ENCODE data around the gene SLC39A8. TPM values are rescaled to one million over a fixed set of nuclear protein-coding genes. Genes with fewer than 3 reads are reported as not detected.
"Not testable (repeated sequence)": the region's sequence is repeated elsewhere in the genome, so short reads cannot be mapped to it uniquely, and the experiment has no call there.

Gene SLC39A8
- total RNA-seq (2014; rRNA removed; shearing (Covaris generic); ENCODE audit: low replicate concordance), result 201 and 340 TPM in 2 replicates

- H3K27me3 ChIP-seq (ENCODE audit: low read length), result no peaks in the 10 kb centered on the region
- peak within 1 kb of the TSS; percentile 97 for H3K4me2 ChIP-seq (ENCODE audit: low read depth, low read length, poor library complexity, severe bottlenecking)
- no peaks in the 10 kb centered on the region for H3K9me3 ChIP-seq (ENCODE audit: low read length)
These were observed at the start of gene SLC39A8 for GRCh38 chr4:102344954-102345794. SLC39A8 (minus strand) TSS chr4:102345482; CDS start chr4:102344662, 820 bp downstream.

GRCh38 chr4:102392033-102392744 lies 46.9 kb upstream of the SLC39A8 start:
- no peaks in the 10 kb centered on the region for H3K9me2 ChIP-seq (replicated peaks; ENCODE audit: insufficient read depth, low read length)
- no peak overlapping the region for H3K27ac ChIP-seq (ENCODE audit: low read length)
- no peaks in the 10 kb centered on the region for H3K36me3 ChIP-seq (ENCODE audit: insufficient read depth, low read length)
- H4K20me1 ChIP-seq (ENCODE audit: insufficient read depth, low read depth, low read length), result no peaks in the 10 kb centered on the region
- H3K4me2 ChIP-seq (ENCODE audit: low read depth, low read length, poor library complexity, severe bottlenecking), result no peak overlapping the region
- DNase-seq, result no peak
- peaks cover 10% of the 10 kb centered on the region for H3K4me1 ChIP-seq (ENCODE audit: low read length)
- no peaks in the 10 kb centered on the region for H3K27me3 ChIP-seq (ENCODE audit: low read length)
- no peak overlapping the region for H3K9ac ChIP-seq (ENCODE audit: low read length)
- H2AFZ ChIP-seq (ENCODE audit: low read length), result no peak overlapping the region
- H3K79me2 ChIP-seq (ENCODE audit: low read length), result no peaks in the 10 kb centered on the region
- H3K9me3 ChIP-seq (ENCODE audit: low read length), result no peaks in the 10 kb centered on the region
- no peak overlapping the region for H3K4me3 ChIP-seq (ENCODE audit: low read length)

More at GRCh38 chr4:102344954-102345794, at the start of gene SLC39A8:
- peak within 1 kb of the TSS; percentile 71 for H3K4me3 ChIP-seq (ENCODE audit: low read length)
- peak; percentile 98 for DNase-seq
- peak within 1 kb of the TSS; percentile 92 for H3K9ac ChIP-seq (ENCODE audit: low read length)
- peaks cover 46% of the 10 kb centered on the region for H3K79me2 ChIP-seq (ENCODE audit: low read length)
- H3K27ac ChIP-seq (ENCODE audit: low read length), result peak within 1 kb of the TSS; percentile 94
- peaks cover 26% of the 10 kb centered on the region for H4K20me1 ChIP-seq (ENCODE audit: insufficient read depth, low read depth, low read length)
- peaks cover 11% of the 10 kb centered on the region; the same call in 1 of the 2 replicates for H3K36me3 ChIP-seq (ENCODE audit: insufficient read depth, low read length)
- H3K9me2 ChIP-seq (replicated peaks; ENCODE audit: insufficient read depth, low read length), result no peaks in the 10 kb centered on the region
- peaks cover 44% of the 10 kb centered on the region for H3K4me1 ChIP-seq (ENCODE audit: low read length)
- H2AFZ ChIP-seq (ENCODE audit: low read length), result peak within 1 kb of the TSS; percentile 72

DNA sequence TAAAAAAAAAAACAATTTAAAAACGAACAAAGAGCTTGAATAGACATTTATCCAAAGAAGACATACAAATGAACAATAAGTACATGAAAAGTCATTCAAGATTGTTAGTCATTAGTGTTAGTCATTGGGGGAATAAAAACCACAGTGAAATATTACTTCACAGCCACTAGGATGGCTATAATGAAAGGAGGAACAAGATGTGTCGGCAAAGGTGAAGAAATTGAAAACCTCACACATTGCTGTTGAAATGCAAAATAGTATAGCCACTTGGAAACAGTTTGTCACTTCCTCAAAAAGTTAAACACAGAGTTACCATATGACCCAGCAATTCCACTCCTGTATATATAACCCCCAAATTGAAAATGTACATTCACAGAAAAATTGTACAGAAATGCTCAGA lies 45.2 kb upstream of the SLC39A8 start:
- Histone ChIP-seq H3K9me2 (replicated peaks; ENCODE audit: insufficient read depth, low read length) (no peaks in the 10 kb centered on the region), H3K9ac (ENCODE audit: low read length) (no peak overlapping the region), H3K4me3 (ENCODE audit: low read length) (no peak overlapping the region), H3K9me3 (ENCODE audit: low read length) (no peaks in the 10 kb centered on the region), H2AFZ (ENCODE audit: low read length) (0 out of 2 replicates have a peak overlapping the region, but pooled peaks have one; percentile 44), H3K4me1 (ENCODE audit: low read length) (peaks cover 10% of the 10 kb centered on the region), H3K79me2 (ENCODE audit: low read length) (no peaks in the 10 kb centered on the region), H3K27me3 (ENCODE audit: low read length) (no peaks in the 10 kb centered on the region), H3K4me2 (ENCODE audit: low read depth, low read length, poor library complexity, severe bottlenecking) (no peak overlapping the region), H3K27ac (ENCODE audit: low read length) (no peak overlapping the region), H4K20me1 (ENCODE audit: insufficient read depth, low read depth, low read length) (no peaks in the 10 kb centered on the region), H3K36me3 (ENCODE audit: insufficient read depth, low read length) (no peaks in the 10 kb centered on the region)
- peak; percentile 56 for DNase-seq

DNA sequence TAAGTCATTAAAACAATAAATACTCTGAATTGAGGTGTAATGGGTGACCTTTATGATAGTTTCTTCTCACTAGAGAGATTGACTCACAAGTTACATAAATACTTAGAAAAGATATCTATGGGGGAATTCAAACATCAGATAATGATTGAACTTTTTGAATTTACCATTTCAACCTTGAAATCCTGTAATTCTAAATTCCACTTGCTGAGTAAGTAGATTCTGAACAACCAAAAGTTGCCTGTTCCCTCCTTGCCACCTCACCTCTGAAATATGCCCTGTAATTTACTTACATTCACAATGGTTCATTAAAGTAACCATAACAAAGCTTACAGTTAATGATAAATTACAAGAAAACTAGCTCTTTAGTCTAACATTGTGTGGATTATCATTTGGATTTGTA lies 43.3 kb upstream of the SLC39A8 start:
- H3K27me3 ChIP-seq (ENCODE audit: low read length), result no peaks in the 10 kb centered on the region
- no peak overlapping the region for H3K4me3 ChIP-seq (ENCODE audit: low read length)
- H3K36me3 ChIP-seq (ENCODE audit: insufficient read depth, low read length), result no peaks in the 10 kb centered on the region
- H3K4me2 ChIP-seq (ENCODE audit: low read depth, low read length, poor library complexity, severe bottlenecking), result no peak overlapping the region
- no peak for DNase-seq
- H3K9me3 ChIP-seq (ENCODE audit: low read length), result no peaks in the 10 kb centered on the region
- H3K4me1 ChIP-seq (ENCODE audit: low read length), result peaks cover 10% of the 10 kb centered on the region
- no peaks in the 10 kb centered on the region for H3K9me2 ChIP-seq (replicated peaks; ENCODE audit: insufficient read depth, low read length)
- no peak overlapping the region for H2AFZ ChIP-seq (ENCODE audit: low read length)
- H3K27ac ChIP-seq (ENCODE audit: low read length), result no peak overlapping the region
- H4K20me1 ChIP-seq (ENCODE audit: insufficient read depth, low read depth, low read length), result no peaks in the 10 kb centered on the region
- no peaks in the 10 kb centered on the region for H3K79me2 ChIP-seq (ENCODE audit: low read length)
- H3K9ac ChIP-seq (ENCODE audit: low read length), result no peak overlapping the region

GRCh38 chr4:102387552-102388150 lies 42.4 kb upstream of the SLC39A8 start:
- no peaks in the 10 kb centered on the region for H3K9me3 ChIP-seq (ENCODE audit: low read length)
- no peak overlapping the region for H3K4me2 ChIP-seq (ENCODE audit: low read depth, low read length, poor library complexity, severe bottlenecking)
- no peaks in the 10 kb centered on the region for H4K20me1 ChIP-seq (ENCODE audit: insufficient read depth, low read depth, low read length)
- H3K27ac ChIP-seq (ENCODE audit: low read length), result no peak overlapping the region
- no peaks in the 10 kb centered on the region for H3K36me3 ChIP-seq (ENCODE audit: insufficient read depth, low read length)
- no peak for DNase-seq
- no peak overlapping the region for H3K9ac ChIP-seq (ENCODE audit: low read length)
- no peaks in the 10 kb centered on the region for H3K9me2 ChIP-seq (replicated peaks; ENCODE audit: insufficient read depth, low read length)
- H3K4me1 ChIP-seq (ENCODE audit: low read length), result peaks cover 10% of the 10 kb centered on the region
- no peaks in the 10 kb centered on the region for H3K79me2 ChIP-seq (ENCODE audit: low read length)
- no peak overlapping the region for H2AFZ ChIP-seq (ENCODE audit: low read length)
- H3K4me3 ChIP-seq (ENCODE audit: low read length), result no peak overlapping the region
- no peaks in the 10 kb centered on the region for H3K27me3 ChIP-seq (ENCODE audit: low read length)

DNA sequence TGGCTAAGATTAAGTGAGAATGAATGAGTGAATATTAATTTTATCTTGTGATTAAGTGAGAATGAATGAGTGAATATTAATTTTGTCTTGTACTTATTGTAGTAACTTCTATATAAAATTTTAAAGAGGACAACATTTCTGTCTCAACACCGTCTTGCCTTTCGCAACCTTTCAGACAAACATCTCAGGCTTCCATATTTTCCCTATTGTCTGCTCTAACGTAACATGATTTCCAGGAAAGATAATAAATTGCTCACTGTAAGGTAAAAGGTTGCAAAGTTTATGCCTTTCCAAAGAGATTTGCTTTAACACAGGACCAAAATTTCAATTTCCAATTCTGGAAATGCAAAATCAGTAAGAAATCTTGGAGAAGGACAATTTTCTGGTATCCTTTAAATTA lies 41.7 kb upstream of the SLC39A8 start:
- no peaks in the 10 kb centered on the region for H3K79me2 ChIP-seq (ENCODE audit: low read length)
- no peaks in the 10 kb centered on the region for H3K27me3 ChIP-seq (ENCODE audit: low read length)
- no peak overlapping the region for H3K4me2 ChIP-seq (ENCODE audit: low read depth, low read length, poor library complexity, severe bottlenecking)
- no peaks in the 10 kb centered on the region for H4K20me1 ChIP-seq (ENCODE audit: insufficient read depth, low read depth, low read length)
- H3K9me2 ChIP-seq (replicated peaks; ENCODE audit: insufficient read depth, low read length), result no peaks in the 10 kb centered on the region
- no peak for DNase-seq
- H3K27ac ChIP-seq (ENCODE audit: low read length), result no peak overlapping the region
- peaks cover 10% of the 10 kb centered on the region for H3K4me1 ChIP-seq (ENCODE audit: low read length)
- no peak overlapping the region for H3K9ac ChIP-seq (ENCODE audit: low read length)
- no peaks in the 10 kb centered on the region for H3K36me3 ChIP-seq (ENCODE audit: insufficient read depth, low read length)
- no peak overlapping the region for H2AFZ ChIP-seq (ENCODE audit: low read length)
- no peaks in the 10 kb centered on the region for H3K9me3 ChIP-seq (ENCODE audit: low read length)
- H3K4me3 ChIP-seq (ENCODE audit: low read length), result no peak overlapping the region

DNA sequence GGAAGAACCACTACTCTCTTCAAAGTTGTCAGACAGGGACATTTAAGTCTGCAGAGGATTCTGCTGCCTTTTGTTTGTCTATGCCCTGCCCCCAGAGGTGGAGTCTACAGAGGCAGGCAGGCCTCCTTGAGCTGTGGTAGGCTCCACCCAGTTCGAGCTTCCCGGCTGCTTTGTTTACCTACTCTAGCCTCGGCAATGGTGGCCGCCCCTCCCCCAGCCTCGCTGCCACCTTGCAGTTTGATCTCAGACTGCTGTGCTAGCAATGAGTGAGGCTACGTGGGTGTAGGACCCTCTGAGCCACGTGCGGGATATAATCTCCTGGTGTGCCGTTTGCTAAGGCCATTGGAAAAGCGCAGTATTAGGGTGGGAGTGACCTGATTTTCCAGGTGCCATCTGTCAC lies 35.0 kb upstream of the SLC39A8 start:
- H3K79me2 ChIP-seq (ENCODE audit: low read length); H3K27ac ChIP-seq (ENCODE audit: low read length); H3K4me2 ChIP-seq (ENCODE audit: low read depth, low read length, poor library complexity, severe bottlenecking); H3K4me3 ChIP-seq (ENCODE audit: low read length); DNase-seq; H3K9me3 ChIP-seq (ENCODE audit: low read length); H3K9ac ChIP-seq (ENCODE audit: low read length); H3K27me3 ChIP-seq (ENCODE audit: low read length); H3K36me3 ChIP-seq (ENCODE audit: insufficient read depth, low read length); H3K9me2 ChIP-seq (replicated peaks; ENCODE audit: insufficient read depth, low read length); H4K20me1 ChIP-seq (ENCODE audit: insufficient read depth, low read depth, low read length); H3K4me1 ChIP-seq (ENCODE audit: low read length); H2AFZ ChIP-seq (ENCODE audit: low read length): not testable (repeated sequence)

DNA sequence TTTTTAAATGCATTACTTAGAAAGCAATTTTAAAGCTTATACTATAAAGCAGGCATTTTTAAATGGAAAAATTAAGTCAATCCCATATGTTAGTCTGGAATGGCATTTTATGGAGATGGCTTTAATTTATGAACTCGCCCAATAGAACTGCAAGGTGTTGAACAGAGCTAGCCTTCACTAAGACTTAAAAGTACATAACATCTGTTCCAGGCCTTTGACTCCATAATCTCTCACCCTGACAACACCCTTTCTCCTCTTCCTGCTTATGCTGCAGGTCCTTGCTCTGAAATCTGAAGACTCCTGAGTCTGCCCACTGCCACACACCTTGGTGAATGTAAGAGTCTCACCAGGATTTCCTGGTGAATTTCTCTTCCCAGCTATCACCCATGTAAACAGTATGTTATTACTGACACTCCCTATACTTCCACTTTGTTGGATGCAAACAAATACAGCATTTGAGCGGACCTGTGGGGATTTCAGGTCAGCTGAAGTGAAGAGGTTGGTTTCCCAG lies 17.7 kb upstream of the SLC39A8 start:
- Histone ChIP-seq H4K20me1 (ENCODE audit: insufficient read depth, low read depth, low read length) (no peaks in the 10 kb centered on the region), H3K27me3 (ENCODE audit: low read length) (no peaks in the 10 kb centered on the region), H3K9me3 (ENCODE audit: low read length) (no peaks in the 10 kb centered on the region), H3K9ac (ENCODE audit: low read length) (no peak overlapping the region), H3K79me2 (ENCODE audit: low read length) (no peaks in the 10 kb centered on the region), H3K4me2 (ENCODE audit: low read depth, low read length, poor library complexity, severe bottlenecking) (no peak overlapping the region), H3K4me1 (ENCODE audit: low read length) (no peaks in the 10 kb centered on the region), H3K9me2 (replicated peaks; ENCODE audit: insufficient read depth, low read length) (no peaks in the 10 kb centered on the region), H3K27ac (ENCODE audit: low read length) (no peak overlapping the region), H2AFZ (ENCODE audit: low read length) (no peak overlapping the region), H3K4me3 (ENCODE audit: low read length) (no peak overlapping the region), H3K36me3 (ENCODE audit: insufficient read depth, low read length) (no peaks in the 10 kb centered on the region)
- no peak for DNase-seq
